DND-41 (cell line): ENCODE data around the gene ZNF652.

ENCODE experiments used
- ATAC-seq: fragments of 200-7000 bp; cut with Tn5 transposase; 3 replicates; pipeline ENCODE4 v1.9.1; 2021; ENCODE audit warnings: low read depth; ENCODE audit not compliant: insufficient read depth
- DNase-seq: peaks from one replicate; pipeline ENCODE4 v3.0.0-alpha.2; 2020
- H2AFZ ChIP-seq: 2 replicates; pipeline ENCODE4 v1.6.0; 2012; ENCODE audit warnings: low read depth, low read length
- H3K27ac ChIP-seq: 2 replicates; pipeline ENCODE4 v1.5.1; 2012; ENCODE audit warnings: low read length, inconsistent platforms
- H3K27me3 ChIP-seq: fragments of 200-600 bp; sonication (generic); 2 replicates; pipeline ENCODE4 v1.6.0; 2012; ENCODE audit warnings: low read length, mild to moderate bottlenecking, inconsistent platforms; ENCODE audit not compliant: insufficient read depth, poor library complexity
- H3K36me3 ChIP-seq: 2 replicates; pipeline ENCODE4 v1.5.1; 2012; ENCODE audit warnings: low read length, inconsistent platforms; ENCODE audit not compliant: insufficient read depth
- H3K4me1 ChIP-seq: 2 replicates; pipeline ENCODE4 v1.5.1; 2012; ENCODE audit warnings: mild to moderate bottlenecking, low read length; ENCODE audit not compliant: insufficient read depth
- H3K4me2 ChIP-seq: 2 replicates; pipeline ENCODE4 v1.6.0; 2012; ENCODE audit warnings: mild to moderate bottlenecking, moderate library complexity, low read length, inconsistent platforms; ENCODE audit not compliant: insufficient read depth
- H3K4me3 ChIP-seq, 2 experiments: fragments of 200-600 bp in 1 of 2; shearing (Covaris generic) in 1 of 2; 2 replicates each; pipeline ENCODE4 v1.5.1; 2012 to 2016; ENCODE audit warnings: inconsistent platforms in 2 of 2, low read length in 2 of 2, mild to moderate bottlenecking in 2 of 2, low read depth in 1 of 2, moderate library complexity in 1 of 2
- H3K79me2 ChIP-seq: 2 replicates; pipeline ENCODE4 v1.6.0; 2012; ENCODE audit warnings: low read length, inconsistent platforms; ENCODE audit not compliant: insufficient read depth
- H3K9ac ChIP-seq: 2 replicates; pipeline ENCODE4 v1.6.0; 2012; ENCODE audit warnings: low read depth, mild to moderate bottlenecking, inconsistent platforms, low read length, moderate library complexity
- H3K9me3 ChIP-seq: 2 replicates; pipeline ENCODE4 v1.5.1; 2012; ENCODE audit warnings: low read length, moderate library complexity, mild to moderate bottlenecking, inconsistent platforms; ENCODE audit not compliant: insufficient read depth, severe bottlenecking
- H4K20me1 ChIP-seq: 2 replicates; pipeline ENCODE4 v1.6.0; 2012; ENCODE audit warnings: low read length; ENCODE audit not compliant: insufficient read depth
- CTCF ChIP-seq: IDR thresholded peaks from 2 replicates; pipeline ENCODE4 v1.5.1; 2012; ENCODE audit warnings: borderline replicate concordance, low read length, moderate library complexity, mild to moderate bottlenecking; ENCODE audit not compliant: poor library complexity, severe bottlenecking; ENCODE audit errors: extremely low read depth
- EZH2 ChIP-seq: IDR thresholded peaks from 3 replicates; pipeline ENCODE4 v1.6.1; 2012; ENCODE audit warnings: borderline replicate concordance, low read depth, mild to moderate bottlenecking, moderate library complexity, low read length, inconsistent platforms; ENCODE audit not compliant: severe bottlenecking

Gene ZNF652

GRCh38 chr17:49294122-49294521 is 67.9 kb downstream of the ZNF652 start:
- no peak overlapping the region for H3K4me2 ChIP-seq
- H3K79me2 ChIP-seq, result no peaks in the 10 kb centered on the region
- H3K9ac ChIP-seq, result no peak overlapping the region
- TF ChIP-seq EZH2 (no peak), CTCF (no peak)
- no peak overlapping the region for H3K27ac ChIP-seq
- H3K9me3 ChIP-seq, result no peaks in the 10 kb centered on the region
- no peaks in the 10 kb centered on the region for H4K20me1 ChIP-seq
- ATAC-seq (no peak), DNase-seq (no peak)
- no peaks in the 10 kb centered on the region for H3K4me1 ChIP-seq
- peaks cover 15% of the 10 kb centered on the region for H3K36me3 ChIP-seq
- no peak overlapping the region for H2AFZ ChIP-seq
- H3K27me3 ChIP-seq, result no peaks in the 10 kb centered on the region
- H3K4me3 ChIP-seq, result no peak overlapping the region

DNA sequence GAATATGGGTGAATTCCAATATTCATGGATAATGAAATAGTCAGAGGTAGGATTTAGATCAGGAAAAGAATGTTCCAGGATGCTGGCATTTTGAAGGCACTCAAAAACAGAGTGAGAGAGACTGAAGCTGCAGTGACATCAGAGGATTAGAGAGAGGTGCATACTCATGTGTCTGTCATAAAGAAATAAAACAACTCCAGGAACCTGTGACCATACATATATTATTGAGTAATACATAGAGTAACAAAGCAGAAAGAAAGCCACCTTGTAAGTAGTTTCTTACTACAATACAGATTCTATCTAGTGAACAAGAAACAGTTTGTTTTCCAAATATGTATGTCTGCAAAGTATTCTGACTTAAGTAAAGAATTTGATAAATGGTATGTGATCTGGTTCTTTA is 69.1 kb downstream of the ZNF652 start:
- Histone ChIP-seq H3K9me3 (no peaks in the 10 kb centered on the region), H3K4me2 (no peak overlapping the region), H3K27me3 (no peaks in the 10 kb centered on the region), H3K79me2 (no peaks in the 10 kb centered on the region), H2AFZ (no peak overlapping the region), H3K9ac (no peak overlapping the region), H4K20me1 (no peaks in the 10 kb centered on the region), H3K4me1 (no peaks in the 10 kb centered on the region), H3K27ac (no peak overlapping the region), H3K36me3 (peaks cover 6% of the 10 kb centered on the region), H3K4me3 (no peak overlapping the region)
- DNase-seq (no peak), ATAC-seq (no peak)
- TF ChIP-seq CTCF (no peak), EZH2 (no peak)

- Histone ChIP-seq H2AFZ (no peak overlapping the region), H3K79me2 (no peaks in the 10 kb centered on the region), H3K9ac (no peak overlapping the region), H3K4me2 (no peak overlapping the region), H3K4me1 (no peaks in the 10 kb centered on the region), H3K36me3 (peaks cover 4% of the 10 kb centered on the region), H3K9me3 (no peaks in the 10 kb centered on the region), H3K27ac (no peak overlapping the region), H3K27me3 (no peaks in the 10 kb centered on the region), H3K4me3 (no peak overlapping the region), H4K20me1 (no peaks in the 10 kb centered on the region)
- ATAC-seq (no peak), DNase-seq (no peak)
- TF ChIP-seq EZH2 (no peak), CTCF (no peak)
Observed at GRCh38 chr17:49291929-49292328, 70.1 kb downstream of the ZNF652 start.
